HG03460 (cell line): Measurements from ENCODE around the gene CLEC19A.
A peak's percentile ranks its signal among the peaks of the same experiment; 100 is the strongest.

Experiments
- ATAC-seq: cut with Tn5 transposase; IDR thresholded peaks from one replicate; pipeline ENCODE4 v1.9.1; 2021; ENCODE audit not compliant: unreplicated experiment

The CLEC19A gene

DNA sequence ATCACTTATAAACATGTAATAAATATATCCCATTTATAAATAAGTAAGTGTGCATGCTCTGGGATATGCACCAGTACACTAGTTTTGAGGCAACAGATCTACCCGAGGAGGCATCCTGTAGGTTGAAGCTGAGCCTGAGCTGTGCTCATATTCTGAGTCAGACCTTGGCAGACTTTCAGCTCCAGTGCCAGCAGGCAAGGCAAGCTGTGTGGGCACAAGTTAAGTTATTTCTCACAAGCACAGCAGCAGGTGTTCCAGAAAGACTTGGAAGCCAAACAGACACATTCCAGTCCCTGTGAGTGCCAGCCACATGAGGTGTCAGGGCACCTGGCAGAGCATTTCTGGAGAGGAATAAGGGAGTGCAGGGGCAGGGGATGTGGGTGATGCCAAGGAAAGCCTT lies 1.3 kb upstream of the CLEC19A start:
- no peak for ATAC-seq

DNA sequence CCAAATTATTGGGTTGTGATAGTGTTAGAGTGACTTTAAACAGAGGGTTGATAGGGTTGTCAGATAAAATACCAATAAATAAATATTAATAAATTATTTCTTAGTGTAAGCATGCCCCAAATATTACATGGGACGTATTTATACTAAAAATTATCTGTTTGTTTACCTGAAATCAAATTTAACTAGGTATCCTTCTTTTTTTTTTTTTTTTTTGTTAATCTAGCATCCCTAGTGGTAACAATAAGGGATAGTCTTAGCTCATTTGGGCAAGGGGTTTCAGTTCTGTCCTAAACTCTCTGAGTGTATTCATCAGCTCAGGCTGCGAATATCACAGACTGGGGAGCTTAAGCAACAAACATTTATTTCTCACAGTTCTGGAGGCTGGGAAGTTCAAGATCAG lies 1.3 kb downstream of the CLEC19A start:
- no peak for ATAC-seq

DNA sequence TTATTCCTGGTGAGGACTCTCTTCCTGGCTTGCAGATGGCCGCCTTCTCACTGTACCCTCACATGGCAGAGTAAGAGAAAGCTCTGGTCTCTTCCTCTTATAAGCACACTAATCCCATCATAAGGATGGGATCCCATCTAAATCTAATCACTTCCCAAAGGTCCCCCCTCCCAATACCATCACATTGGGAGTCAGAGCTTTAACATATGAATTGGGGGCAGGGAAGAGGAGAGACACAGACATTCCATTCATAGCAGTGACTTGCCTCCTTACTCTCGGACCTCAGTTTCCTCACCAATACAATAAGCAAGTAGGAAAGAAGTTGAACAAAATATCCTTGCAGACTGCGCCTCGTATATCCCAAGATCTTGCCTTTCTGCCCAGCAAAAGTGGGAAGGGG lies 1.7 kb downstream of the CLEC19A start:
- no peak for ATAC-seq

DNA sequence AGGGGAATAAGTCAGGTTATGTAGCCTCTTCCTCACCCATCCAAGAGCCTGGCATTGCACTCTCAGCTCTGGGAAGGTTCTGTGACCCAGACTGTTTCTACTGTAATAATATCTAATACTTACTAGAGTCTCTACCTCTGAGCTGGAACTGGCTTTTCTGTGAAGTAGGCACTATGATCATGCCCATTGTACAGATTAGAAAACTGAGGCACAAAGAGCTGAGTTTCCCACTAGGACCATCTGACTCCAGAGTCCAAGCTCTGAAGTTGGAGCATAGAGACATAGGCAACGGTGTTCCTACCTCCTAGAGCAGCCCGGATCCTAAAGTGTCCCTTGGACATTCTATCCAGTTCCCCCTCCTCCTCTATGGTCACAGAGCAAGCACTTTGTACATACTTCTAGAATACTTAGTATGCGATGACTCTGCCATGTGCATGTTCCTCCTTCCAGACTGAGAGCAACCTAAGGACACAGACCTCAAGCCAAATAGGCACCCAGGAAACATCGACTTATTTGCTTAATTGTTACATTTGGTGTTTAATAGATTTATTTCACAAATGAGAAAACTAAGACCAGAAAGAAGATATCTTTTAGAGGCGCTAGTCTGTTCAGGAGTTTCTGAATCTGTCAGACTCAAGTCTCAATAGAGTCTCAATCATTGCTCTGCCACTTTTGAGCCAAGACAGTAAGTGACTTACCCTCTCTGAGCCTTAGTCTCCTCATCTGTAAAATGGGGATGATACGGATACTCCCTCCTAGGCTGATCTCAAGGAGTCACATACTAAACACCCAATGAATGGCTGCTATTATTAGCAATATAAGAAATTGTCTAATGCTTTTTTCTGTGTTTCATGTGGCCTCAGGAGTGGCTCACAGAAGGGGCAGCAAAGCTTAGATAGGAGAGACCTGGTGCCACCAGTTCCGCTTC lies 3.6 kb downstream of the CLEC19A start:
- no peak for ATAC-seq

DNA sequence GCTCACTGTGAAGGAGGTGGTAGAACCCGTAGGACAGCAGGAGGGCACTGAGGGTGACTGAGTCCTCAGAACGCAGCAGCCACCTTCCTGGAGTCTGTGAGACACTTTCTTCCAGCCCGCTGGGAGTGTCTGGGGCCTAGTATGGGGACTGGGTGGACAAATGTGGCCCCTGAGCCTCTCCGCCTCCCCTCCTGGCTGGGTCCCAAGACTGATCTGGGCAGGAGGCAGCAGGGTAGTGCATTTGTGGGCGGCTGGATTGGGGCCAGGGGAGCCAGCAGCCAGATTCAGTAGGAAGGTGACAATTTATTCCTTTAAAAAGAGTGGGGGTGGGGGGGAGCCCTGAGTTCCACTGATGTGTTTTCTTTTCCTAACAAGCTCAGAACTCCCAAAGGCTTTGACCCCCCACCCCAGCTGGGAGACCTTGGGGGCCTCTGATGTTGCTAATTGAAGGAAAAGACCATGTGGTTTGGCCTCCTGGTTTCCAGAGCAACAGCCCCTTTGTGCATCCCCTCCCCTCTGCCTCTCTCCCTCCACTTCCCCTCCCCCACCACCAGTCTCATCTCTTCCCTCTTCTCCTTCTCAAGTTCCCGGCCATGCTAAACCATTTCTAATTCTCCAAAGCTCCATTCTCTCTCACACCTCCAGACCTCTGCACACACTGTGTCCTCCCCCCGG lies 4.4 kb downstream of the CLEC19A start:
- no peak for ATAC-seq

DNA sequence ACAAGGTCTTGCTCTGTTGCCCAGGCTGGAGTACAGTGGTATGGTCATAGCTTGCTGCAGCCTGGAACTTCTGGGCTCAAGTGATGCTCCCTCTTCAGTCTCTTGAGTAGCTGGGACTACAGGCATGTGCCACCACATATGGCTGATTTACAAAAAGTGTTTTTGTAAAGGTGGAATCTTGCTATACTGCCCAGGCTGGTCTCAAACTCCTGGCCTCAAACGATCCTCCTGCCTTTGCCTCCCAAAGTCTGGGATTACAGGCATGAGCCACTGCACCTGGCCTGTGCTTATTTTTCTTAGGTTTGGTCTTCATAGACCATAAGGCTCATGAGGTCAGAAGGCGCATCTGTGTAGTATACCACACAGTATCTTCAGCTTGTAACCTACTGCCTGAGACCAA lies 5.3 kb downstream of the CLEC19A start:
- no peak for ATAC-seq

DNA sequence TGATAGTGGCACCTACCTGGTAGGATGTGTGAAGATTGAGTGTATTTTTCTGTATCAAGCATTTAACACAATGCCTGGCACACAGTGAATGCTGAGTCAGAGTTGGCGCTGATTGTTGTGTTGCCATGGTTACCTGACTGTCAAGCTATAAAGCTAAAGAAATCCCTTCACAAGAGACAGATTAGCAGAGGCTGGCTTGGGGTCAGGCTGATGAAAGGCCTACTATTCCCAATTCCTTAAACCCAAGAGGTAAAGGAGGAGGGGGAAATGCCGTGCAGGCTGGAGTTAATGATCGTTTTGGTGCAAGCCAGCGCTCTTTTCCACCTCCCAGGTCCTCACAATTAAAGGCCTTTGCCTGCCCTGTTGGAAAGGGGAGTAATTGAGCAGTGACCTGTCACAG lies 5.9 kb downstream of the CLEC19A start:
- ATAC-seq, result no peak

DNA sequence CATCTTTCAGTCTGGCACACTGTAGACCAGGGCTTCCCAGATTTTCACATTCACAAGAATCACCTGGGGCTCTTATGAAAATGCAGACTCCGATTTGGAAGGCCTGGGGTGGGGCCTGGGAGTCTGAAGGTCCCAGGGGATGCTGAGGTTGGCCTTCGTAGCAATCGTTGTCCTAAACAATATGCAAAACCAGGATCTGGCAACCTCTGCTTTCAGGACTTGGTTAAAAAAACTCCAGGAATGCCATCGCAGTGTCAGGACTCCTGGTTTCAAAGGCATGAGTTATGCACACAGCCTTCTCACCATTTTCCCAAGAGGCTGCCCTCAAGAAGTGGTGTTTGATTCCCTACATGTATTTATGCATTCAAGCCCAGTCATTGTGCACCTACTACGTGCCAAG lies 6.7 kb downstream of the CLEC19A start:
- ATAC-seq, result no peak

DNA sequence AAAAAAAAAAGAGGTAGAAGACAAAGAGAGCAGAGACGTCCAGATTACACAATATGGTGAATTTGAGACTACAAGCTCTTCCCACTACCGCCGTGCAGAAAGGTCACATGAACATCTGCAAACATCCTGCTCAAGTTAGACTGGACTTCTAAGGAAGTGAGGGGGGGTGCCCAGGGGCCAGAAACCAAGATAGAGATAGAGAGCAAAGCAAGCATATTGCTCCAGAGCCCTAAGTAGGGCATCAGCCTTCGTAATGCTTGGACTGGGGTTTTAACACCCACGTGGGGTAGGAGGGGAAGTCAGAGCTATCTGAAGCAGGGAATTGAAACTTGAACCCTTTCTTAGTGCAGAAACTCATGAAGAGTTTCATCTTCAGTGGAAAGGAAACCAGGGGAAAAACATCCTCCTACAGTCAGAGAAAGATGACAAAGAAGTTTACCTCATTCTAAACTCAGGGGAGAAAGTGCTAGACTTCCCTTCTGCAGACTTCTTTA lies 8.7 kb downstream of the CLEC19A start:
- peak; percentile 86 for ATAC-seq

DNA sequence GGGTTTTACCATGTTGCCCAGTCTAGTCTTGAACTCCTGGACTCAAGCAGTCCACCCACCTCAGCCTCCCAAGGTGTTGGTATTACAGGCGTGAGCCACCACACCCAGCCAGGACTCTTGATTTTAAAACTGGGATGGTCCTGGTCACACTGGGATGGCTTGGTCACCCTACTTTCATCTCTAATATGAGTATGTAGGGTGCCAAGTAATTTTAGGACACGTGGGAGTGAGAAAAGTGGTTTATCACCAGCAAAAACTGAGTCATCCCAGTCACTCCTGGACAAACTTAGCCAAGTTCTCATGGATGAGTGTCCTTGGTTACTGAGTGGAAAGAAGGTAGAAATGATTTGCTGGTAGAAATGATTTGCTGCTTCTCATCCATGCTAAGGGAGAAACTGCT lies 9.9 kb downstream of the CLEC19A start:
- ATAC-seq, result no peak

DNA sequence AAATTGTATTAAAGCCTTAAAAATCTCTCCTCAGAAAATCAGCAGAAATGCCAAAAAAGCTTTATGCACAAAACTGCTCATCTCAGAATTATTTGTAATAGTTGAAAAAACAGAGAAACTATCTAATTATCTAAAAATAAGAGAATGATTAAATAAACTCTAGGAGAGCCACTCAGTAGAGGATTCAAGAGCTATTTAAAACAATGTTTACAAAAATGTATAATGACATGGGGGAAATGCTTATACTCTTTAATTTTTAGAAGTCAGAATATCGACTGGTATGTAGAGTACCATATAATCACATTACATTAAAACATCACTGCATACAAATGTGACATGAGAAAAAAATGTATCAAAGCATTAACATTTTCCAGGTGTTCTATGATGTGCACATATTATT lies 11.9 kb downstream of the CLEC19A start:
- ATAC-seq, result no peak

DNA sequence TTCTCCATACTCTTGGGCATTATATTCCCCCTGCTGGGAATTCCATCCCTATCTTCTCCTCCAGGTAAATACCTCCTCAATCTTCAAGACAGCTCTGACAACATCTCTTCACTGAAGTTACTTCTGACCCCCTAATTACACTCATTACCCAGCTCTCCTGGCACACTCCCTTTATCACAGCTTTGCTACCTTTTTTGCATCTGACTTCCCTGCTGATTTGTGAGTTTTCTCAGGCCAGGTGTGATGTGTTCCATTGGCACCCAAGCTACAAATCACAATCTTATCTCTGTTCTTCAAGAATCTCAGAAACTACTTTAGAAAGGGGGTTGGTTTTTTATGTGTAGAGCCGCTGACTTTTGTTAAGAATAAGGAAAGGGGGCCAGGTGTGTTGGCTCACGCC lies 14.0 kb downstream of the CLEC19A start:
- no peak for ATAC-seq

DNA sequence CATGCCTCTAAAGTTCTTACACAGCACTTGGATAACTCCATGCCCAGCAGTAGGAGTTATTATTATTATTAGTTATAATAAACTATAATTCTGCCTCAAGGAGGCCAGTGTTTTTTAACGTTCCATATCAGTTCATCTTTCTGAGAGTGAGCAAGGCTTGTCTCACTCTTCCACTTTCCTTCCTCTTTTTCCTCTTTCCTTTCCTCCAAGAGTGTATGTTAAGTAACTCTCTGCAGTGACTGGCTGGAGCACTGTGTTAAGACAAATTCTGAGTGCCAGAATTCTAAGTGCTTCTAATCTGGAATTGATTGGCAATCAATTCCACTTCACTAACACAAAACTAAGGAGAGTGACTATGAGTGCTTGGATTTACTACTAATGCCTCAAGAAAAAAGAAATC lies 16.4 kb downstream of the CLEC19A start:
- no peak for ATAC-seq

DNA sequence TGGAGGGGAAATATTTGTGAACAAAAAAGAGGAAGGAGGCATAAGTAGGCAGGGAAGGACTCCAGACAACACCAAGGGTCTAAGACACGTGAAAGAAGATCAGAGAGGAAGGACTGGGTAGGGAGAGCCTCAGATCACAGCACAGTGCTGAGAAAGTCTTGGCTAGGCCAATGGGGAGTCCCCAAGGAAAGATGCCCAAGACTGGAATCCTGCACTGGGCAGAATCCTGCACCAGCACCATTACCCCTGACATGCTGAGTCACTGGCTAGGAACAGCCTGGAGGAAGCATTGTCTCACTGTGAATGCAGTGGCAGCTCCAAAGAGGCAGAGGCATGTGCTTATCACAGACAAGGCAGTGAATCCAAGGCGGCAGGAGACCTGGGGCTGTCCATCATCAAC lies 19.2 kb downstream of the CLEC19A start:
- no peak for ATAC-seq

DNA sequence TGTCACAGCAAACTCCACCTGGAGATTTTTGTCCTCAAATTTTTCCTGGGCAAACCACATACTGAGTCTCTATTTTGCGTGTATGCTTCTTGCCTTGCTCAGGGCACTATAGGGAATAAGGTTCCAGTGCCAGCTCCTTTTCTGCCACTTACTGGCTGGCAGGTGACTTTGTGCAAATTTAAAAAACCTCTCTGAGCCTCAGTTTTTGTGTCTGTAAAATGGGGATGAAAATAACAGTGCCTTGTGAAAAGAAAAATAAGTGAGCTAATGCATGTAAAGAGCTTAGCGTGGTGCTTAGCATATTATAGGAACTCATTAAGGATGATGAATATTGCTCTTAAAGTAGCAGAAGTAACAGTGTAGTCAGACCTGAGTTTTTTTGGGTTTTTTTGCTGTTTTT lies 19.9 kb downstream of the CLEC19A start:
- ATAC-seq, result no peak

DNA sequence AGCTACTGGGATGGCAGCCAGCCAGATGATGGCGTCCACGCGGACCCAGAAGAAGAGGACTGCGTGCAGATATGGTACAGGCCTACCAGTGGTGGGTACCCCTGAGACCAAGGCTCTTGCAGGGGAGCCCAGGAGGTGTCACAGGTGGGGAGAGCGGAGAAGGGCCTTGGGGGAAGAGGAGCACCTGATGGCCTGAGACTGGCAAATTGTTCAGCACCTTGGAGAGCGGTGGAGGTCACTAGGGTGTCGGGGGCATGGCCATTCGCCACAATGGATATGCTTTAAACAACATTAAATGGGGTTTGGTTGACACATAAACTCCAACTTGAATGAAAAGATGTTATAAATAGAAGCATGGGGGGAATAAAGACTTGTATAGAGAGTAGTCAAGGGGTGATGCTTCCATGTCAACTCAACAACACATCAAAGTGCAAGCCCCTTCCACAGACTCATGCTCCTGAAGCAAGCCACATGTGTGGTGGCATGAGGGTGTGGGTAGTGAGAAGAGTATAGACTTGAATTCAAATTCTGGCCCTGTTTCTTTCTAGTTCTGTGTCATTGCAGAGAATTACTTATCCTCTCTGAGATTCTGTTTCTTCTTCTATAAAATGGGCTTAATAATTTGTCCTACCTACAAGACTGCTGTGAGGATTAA lies 22.2 kb downstream of the CLEC19A start:
- no peak for ATAC-seq

DNA sequence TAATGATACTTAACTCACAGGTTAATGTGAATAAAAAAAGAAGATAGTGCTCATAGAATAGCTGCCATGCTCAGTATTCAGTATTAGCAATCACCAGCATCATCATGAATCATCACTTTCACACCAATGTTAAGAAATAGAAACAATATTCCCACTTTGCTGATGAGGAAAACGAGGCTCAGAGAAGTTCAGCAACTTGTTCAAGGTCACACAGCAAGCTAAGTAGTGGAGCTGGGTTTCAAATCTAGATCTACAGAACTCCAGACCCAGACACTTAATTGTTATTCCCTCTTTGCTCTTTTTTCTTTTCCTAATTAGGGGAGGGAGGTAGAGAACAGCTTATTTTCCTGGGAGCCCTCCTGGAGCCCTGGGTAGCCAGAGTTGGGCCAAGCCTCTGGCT lies 22.9 kb downstream of the CLEC19A start:
- no peak for ATAC-seq

DNA sequence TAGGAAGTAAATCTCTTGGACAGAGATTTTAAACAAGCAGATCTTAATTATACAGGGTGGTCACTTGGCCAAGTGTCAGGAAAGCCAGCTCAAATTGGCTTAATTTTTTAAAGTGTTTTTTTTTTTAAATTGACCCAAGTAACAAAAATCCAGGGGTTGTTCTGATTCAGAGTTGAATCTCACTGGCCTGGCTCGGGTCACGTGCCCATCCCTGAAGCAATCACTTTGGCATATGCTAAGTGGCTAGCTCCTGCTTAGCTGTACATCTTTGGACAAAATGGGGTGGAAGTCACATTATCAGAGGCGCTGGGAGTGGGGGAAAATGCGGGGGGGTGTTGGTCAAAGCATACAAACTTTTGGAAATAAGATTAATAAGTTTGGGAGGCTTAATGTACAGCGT lies 23.6 kb downstream of the CLEC19A start:
- no peak for ATAC-seq

DNA sequence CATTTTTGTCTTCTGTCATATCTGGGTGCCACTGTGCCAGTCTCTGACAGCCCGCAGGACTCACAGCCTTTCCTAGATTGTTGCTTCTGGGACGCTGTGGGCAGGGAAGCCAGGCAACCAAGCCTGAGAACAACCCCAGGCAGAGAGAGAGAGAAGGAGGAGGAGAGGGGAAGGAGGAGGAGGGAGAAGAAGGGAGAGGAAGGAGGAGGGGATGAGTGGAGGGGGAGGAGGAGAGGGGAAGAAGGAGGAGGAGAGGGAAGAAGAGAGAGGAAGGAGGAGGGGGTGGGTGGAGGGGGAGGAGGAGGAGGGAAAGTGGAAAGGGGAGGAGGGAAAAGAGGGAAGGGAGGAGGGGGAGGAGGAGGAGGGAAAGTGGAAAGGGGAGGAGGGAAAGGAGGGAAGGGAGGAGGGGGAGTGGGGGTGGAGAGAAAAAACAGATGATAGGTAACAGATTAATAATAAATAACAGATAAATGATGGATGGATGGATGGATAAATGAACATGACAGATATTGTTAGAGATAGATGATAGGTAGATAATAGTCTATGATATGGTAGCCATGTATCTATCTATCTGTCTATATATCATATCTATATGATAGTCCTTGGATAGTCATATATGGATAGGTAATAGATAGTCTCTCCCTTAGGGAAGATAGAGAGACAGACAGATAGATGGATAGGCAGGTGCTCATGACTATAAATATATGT lies 29.3 kb downstream of the CLEC19A start:
- ATAC-seq, result no peak

DNA sequence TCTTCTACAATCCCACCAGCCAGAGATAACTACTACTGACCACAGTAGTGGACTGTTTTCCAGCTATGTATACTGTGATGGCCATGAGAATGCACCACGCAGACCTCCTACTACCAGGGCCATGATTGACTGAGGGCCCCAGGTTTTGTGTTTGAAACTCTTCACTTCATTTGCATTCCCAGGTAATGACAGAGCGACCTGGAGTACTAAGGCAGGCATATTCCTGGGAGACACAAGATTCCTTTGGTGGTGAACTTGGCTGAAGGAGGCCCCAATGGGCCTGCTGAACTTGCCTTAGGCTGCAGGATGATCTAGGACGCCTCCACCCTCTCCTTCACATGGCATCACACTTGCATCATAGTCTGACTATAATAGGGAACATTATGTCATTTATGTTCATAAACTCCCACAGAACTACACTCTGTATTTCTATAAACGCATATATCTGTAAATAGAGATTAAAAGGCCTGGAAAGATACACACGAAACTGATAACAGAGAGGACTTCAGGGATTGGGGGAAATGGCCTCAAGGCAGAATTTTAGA lies 30.4 kb downstream of the CLEC19A start:
- no peak for ATAC-seq

DNA sequence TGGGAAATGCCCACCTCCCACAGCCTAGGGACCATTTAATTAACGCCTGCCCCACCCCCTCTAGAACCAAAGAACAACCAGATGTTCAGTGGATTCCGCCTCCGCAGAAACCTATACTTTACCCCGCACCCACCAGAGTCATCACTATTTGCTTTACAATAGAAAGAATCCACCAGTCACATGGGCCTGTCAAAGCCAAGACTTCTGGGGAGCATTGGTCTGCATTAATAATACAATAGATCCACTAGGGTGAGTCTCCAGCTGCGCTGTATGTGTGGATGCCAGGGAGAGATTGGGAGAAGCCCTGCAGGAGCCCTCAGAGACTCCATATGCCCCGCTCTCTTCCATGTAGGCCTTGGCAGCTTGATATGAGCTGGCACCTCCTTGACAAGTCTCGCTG lies 31.3 kb downstream of the CLEC19A start:
- no peak for ATAC-seq
